Mesothelial cell of epicardium (in vitro differentiated cells): ENCODE data around the gene GDPD5. TPM values are rescaled to one million over a fixed set of nuclear protein-coding genes. Genes with fewer than 3 reads are reported as not detected.

Experiments
- DNase-seq, 2 experiments: peaks; one replicate each; pipeline ENCODE4 v3.0.0; 2021; ENCODE audit warnings: low spot score in 2 of 2; ENCODE audit not compliant: unreplicated experiment in 2 of 2
- H3K27ac Mint-ChIP-seq: 2 replicates; pipeline ENCODE4 v1.8.0; 2021; ENCODE audit warnings: mixed read lengths
- H3K27me3 Mint-ChIP-seq: 2 replicates; pipeline ENCODE4 v1.8.0; 2021; ENCODE audit warnings: low read depth, mixed read lengths
- H3K36me3 Mint-ChIP-seq: 2 replicates; pipeline ENCODE4 v1.8.0; 2021; ENCODE audit warnings: mixed read lengths
- H3K4me1 Mint-ChIP-seq: 2 replicates; pipeline ENCODE4 v1.8.0; 2021; ENCODE audit warnings: mixed read lengths
- H3K4me3 Mint-ChIP-seq: 2 replicates; pipeline ENCODE4 v1.8.0; 2021; ENCODE audit warnings: mild to moderate bottlenecking, moderate library complexity, mixed read lengths
- H3K9me3 Mint-ChIP-seq: 2 replicates; pipeline ENCODE4 v1.8.0; 2021; ENCODE audit warnings: mixed read lengths
- total RNA-seq: library from RNA; stranded (reverse); gene quantifications from 3 replicates; pipeline ENCODE4 v1.2.1, GENCODE V29; 2021
- TF ChIP-seq, protein P1 (sequence below): fragments of 200-600 bp; sonication (generic); IDR thresholded peaks from one replicate; pipeline ENCODE4 v1.5.0; 2021; ENCODE audit warnings: antibody characterized with exemption; ENCODE audit not compliant: unreplicated experiment

GDPD5 gene
- total RNA-seq, 1 donor from 2014 or later: 8.1 TPM

DNA sequence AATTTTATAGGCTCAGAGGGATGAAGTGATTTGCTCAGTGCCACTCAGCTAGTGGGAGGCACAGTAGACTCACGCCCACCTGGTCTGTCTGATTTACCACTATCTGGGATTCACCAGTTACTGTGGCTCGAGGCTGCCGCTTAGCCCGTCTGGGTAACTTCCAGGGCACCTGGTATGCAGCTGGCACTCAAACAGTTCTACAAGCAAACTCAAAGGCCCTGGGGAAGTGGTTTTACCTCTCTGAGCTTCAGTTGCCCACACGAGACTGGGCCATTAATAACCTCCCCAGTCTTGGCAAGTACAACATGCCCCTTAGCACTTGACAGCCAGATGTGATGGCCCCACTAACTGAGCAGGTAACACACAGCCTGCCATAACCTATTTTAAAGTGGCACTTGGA, 2.6 kb downstream of the GDPD5 start:
- H3K9me3 Mint-ChIP-seq: no peaks in the 10 kb centered on the region
- H3K27me3 Mint-ChIP-seq: peaks cover 40% of the 10 kb centered on the region
- no peak overlapping the region for H3K27ac Mint-ChIP-seq
- no peaks in the 10 kb centered on the region for H3K36me3 Mint-ChIP-seq
- H3K4me3 Mint-ChIP-seq: no peak overlapping the region
- TF ChIP-seq, protein P1, sequence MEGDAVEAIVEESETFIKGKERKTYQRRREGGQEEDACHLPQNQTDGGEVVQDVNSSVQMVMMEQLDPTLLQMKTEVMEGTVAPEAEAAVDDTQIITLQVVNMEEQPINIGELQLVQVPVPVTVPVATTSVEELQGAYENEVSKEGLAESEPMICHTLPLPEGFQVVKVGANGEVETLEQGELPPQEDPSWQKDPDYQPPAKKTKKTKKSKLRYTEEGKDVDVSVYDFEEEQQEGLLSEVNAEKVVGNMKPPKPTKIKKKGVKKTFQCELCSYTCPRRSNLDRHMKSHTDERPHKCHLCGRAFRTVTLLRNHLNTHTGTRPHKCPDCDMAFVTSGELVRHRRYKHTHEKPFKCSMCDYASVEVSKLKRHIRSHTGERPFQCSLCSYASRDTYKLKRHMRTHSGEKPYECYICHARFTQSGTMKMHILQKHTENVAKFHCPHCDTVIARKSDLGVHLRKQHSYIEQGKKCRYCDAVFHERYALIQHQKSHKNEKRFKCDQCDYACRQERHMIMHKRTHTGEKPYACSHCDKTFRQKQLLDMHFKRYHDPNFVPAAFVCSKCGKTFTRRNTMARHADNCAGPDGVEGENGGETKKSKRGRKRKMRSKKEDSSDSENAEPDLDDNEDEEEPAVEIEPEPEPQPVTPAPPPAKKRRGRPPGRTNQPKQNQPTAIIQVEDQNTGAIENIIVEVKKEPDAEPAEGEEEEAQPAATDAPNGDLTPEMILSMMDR: no peak
- no peak for DNase-seq
- peaks cover 16% of the 10 kb centered on the region for H3K4me1 Mint-ChIP-seq

DNA sequence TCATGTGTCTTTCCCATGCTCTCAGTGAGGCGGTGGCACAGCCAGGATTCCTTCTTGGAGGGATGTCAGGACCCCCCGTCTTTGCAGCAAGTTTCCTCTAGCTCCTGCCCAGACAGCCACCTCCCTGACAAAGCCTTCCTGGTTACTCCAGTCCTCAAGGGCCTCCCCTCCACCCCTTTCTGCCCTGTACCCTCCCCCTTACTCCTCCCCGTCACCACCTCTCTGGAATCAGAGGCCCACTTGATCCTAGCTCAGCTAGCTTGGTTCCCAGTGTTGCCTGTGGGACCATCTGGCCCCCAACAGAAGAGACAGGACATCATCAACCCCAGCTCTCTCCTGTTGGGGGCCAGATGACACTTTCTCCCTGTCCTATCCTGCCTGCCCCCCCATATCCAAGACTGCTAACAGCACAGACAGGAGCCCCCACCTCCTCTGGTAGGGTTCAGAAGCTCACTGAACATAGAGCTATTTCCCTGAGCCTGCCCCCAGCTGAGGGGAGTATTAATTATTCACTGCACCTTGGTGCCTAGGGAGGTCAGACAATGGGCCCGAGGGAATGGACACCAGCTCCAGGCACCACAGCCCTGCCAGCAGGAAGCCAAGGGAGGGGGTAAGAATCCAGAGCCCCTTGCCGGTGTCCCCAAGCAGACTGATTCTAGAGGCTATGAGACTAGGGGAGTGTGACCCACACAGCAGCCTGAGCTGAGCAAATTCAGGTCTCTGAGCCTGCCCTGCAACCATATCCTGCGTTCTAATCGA, 3.3 kb downstream of the GDPD5 start:
- Mint-ChIP-seq H3K4me1 (peaks cover 17% of the 10 kb centered on the region), H3K27ac (no peak overlapping the region)

DNA sequence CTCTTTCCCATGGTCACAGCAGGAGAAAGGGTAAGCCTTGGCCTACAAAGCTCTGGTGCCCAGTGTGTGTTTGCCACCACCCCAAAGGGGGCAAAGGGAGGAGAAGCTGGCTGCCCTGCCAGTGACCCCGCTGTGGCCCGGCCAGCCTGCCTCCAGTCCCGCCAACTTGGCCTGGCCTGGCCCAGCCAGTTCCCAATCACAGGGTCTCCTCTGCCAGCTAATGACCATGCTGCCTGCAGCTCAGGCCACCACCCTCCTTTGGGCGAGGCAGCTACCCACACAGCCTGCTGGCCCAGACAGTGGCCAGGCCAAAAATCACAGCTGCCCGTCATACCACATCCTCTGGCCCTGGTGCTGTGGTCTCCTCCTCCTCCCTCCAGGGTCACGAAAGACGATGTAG, 5.1 kb downstream of the GDPD5 start:
- peaks cover 16% of the 10 kb centered on the region for H3K4me1 Mint-ChIP-seq

More for the DNA sequence above, 3.3 kb downstream of the GDPD5 start:
- TF ChIP-seq, protein P1: no peak
- no peaks in the 10 kb centered on the region for H3K36me3 Mint-ChIP-seq
- no peak overlapping the region for H3K4me3 Mint-ChIP-seq
- no peaks in the 10 kb centered on the region for H3K9me3 Mint-ChIP-seq
- DNase-seq: no peak
- peaks cover 38% of the 10 kb centered on the region for H3K27me3 Mint-ChIP-seq

DNA sequence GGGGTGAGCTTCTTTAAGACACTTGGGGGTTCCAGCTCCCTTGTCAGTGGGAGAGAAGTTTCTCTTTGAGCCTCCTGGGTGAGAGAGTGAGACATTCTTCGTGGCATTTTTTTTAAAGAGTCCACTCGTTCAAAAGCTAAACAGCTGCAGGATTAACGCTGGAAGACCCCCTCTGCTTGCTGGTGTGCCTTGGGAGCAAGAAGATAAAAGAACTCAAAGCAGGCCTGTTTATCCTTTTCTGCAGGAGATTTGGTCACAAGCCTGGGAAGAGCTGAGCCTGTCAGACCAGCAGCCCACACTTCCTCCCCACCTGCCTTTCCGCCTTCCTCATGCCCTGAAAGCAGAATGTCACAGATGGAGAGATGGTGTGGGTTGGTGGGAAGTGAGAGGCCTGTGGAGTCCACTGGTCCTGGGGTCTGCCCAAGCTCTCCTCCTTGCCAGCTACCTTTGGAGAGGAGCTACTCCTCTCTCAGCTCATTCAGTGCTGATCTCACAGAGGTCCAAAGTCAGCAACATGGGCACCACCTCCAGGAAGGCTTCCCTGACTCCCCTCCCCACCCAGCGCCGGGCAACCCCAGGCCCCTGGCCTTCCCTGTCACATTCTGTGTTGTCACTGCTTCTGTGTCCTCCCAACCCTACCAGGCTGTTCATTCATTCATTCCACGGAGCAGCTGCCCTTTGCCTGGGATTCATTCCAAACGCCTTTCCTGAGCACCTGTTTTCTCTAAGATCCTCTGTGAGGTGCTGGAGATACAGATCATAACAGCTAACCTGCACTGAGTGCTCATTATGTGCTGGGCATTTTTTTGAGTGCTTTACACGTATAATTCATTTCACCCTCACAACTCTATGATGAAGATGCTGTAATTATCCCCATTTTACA, 6.7 kb downstream of the GDPD5 start:
- H3K27ac Mint-ChIP-seq: no peak overlapping the region
- TF ChIP-seq, protein P1: no peak
- no peak overlapping the region for H3K4me3 Mint-ChIP-seq
- DNase-seq: no peak
- peaks cover 20% of the 10 kb centered on the region for H3K27me3 Mint-ChIP-seq
- peaks cover 15% of the 10 kb centered on the region for H3K4me1 Mint-ChIP-seq
- H3K9me3 Mint-ChIP-seq: peaks cover 3% of the 10 kb centered on the region
- H3K36me3 Mint-ChIP-seq: no peaks in the 10 kb centered on the region

More for the DNA sequence above, 5.1 kb downstream of the GDPD5 start:
- H3K36me3 Mint-ChIP-seq: no peaks in the 10 kb centered on the region
- TF ChIP-seq, protein P1: no peak
- peaks cover 3% of the 10 kb centered on the region for H3K9me3 Mint-ChIP-seq
- no peak for DNase-seq
- H3K4me3 Mint-ChIP-seq: no peak overlapping the region
- H3K27me3 Mint-ChIP-seq: peaks cover 34% of the 10 kb centered on the region
- H3K27ac Mint-ChIP-seq: no peak overlapping the region

DNA sequence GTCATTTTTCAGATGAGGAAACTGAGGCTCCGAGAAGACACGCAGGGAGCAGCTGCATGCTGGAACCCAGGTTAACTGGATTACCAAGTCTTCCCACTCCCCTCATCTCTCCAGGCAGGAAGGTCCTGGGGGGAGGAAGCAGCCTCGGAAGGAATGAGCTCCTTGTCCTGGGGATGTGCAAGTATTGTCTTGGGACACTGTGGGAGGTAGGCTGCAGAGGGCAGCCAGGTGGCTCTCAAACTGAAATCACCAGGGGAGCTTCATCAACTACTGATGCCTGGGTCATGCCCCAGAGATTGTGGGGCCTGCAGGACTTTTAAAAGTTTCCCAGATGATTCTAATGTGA, 7.6 kb downstream of the GDPD5 start:
- Mint-ChIP-seq H3K36me3 (no peaks in the 10 kb centered on the region), H3K9me3 (peaks cover 3% of the 10 kb centered on the region), H3K27ac (no peak overlapping the region), H3K4me3 (no peak overlapping the region), H3K27me3 (peaks cover 11% of the 10 kb centered on the region), H3K4me1 (peaks cover 15% of the 10 kb centered on the region)
- no peak for DNase-seq
- TF ChIP-seq, protein P1: no peak
